T-helper 2 cell (primary cell): Measurements from ENCODE around the gene AK4.

Source experiments
- DNase-seq, 5 experiments: peaks; one replicate each; pipeline versions ENCODE4 v3.0.0 to v3.0.0-alpha.2; 2012 to 2022

The AK4 gene

GRCh38 chr1:65279070-65279779, 131.2 kb downstream of the AK4 start:
- DNase-seq = no peak
